Measurements from ENCODE around the gene TAS2R30. TPM values are rescaled to one million over a fixed set of nuclear protein-coding genes. Genes with fewer than 3 reads are reported as not detected.
"Not testable (repeated sequence)": the region's sequence is repeated elsewhere in the genome, so short reads cannot be mapped to it uniquely, and the experiment has no call there.

The TAS2R30 gene
- total and polyA plus RNA-seq, 2 donors: 0.14 to 1.7 TPM

DNA sequence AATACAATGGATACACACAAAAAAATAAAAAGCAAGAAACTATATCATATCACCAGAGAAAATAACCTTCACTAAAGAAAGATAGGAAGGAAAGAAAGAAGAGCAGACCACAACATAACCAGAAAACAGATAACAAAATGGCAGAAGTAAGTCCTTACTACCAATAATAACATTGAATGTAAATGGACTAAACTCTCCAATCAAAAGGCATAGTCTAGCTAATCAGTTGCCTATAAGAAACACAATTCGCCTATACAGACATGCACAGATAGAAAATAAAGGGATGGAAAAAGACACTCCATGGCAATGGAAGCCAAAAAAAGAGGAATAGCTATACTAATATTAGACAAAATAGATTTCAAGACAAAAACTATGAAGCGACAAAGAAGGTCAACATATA, 8.9 kb upstream of the TAS2R30 start:
- H3K27me3 ChIP-seq (ENCODE audit: control insufficient read depth in 2 of 2, insufficient read depth in 1 of 2, low read length in 1 of 2): no peaks in the 10 kb centered on the region
- H3K36me3 ChIP-seq (ENCODE audit: control insufficient read depth in 2 of 2, insufficient read depth in 2 of 2, low read length in 1 of 2): peaks cover 0 to 3% of the 10 kb centered on the region in 2 donors
- H3K9me3 ChIP-seq (ENCODE audit: control insufficient read depth in 2 of 2, insufficient read depth in 1 of 2, low read length in 1 of 2): peaks cover 0 to 10% of the 10 kb centered on the region in 2 donors
- DNase-seq (ENCODE audit: low read depth in 6 of 9, low spot score in 9 of 9): no peak
- 84% methylated on average over 2 of the region's 2 CpGs for WGBS
- no peak overlapping the region for H3K4me3 ChIP-seq (ENCODE audit: low read length in 2 of 2)
- no peaks in the 10 kb centered on the region for H3K4me1 ChIP-seq (ENCODE audit: control insufficient read depth in 2 of 2, insufficient read depth in 2 of 2, low read length in 2 of 2)
- H3K27ac ChIP-seq (ENCODE audit: low read depth in 1 of 2, low read length in 1 of 2): no peak overlapping the region

- DNase-seq (ENCODE audit: low read depth in 6 of 9, low spot score in 9 of 9): no peak
- no peaks in the 10 kb centered on the region for H3K9me3 ChIP-seq (ENCODE audit: control insufficient read depth in 2 of 2, insufficient read depth in 1 of 2, low read length in 1 of 2)
- 71% methylated on average over 2 of the region's 2 CpGs for WGBS
- no peaks in the 10 kb centered on the region for H3K36me3 ChIP-seq (ENCODE audit: control insufficient read depth in 2 of 2, insufficient read depth in 2 of 2, low read length in 1 of 2)
- H3K27ac ChIP-seq (ENCODE audit: low read depth in 1 of 2, low read length in 1 of 2): no peak overlapping the region
- no peaks in the 10 kb centered on the region for H3K27me3 ChIP-seq (ENCODE audit: control insufficient read depth in 2 of 2, insufficient read depth in 1 of 2, low read length in 1 of 2)
- no peaks in the 10 kb centered on the region for H3K4me1 ChIP-seq (ENCODE audit: control insufficient read depth in 2 of 2, insufficient read depth in 2 of 2, low read length in 2 of 2)
- H3K4me3 ChIP-seq (ENCODE audit: low read length in 2 of 2): no peak overlapping the region
These were observed 1.6 kb upstream of the TAS2R30 start for GRCh38 chr12:11136075-11136474.

DNA sequence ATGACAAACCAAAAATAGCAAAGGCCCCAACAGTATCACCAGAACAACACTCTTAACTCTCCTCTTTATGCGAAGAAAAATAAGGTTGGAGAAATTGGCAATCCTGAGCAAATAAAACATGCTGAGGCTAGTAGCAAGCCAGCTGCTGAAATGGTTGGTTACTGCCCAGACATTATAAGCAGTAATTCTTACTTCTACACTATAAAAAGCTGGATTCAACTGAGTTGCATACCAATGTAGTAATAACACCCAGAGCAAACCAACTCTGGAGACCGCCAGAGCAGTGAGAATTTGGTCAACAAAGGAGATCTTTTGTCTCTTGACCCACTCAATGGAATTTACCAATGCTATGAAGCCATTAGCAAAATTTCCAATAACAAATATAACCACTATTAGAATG, 628 bp downstream of the TAS2R30 start:
- WGBS: over 99% methylated on average over 2 of the region's 2 CpGs
- no peak overlapping the region for H3K4me3 ChIP-seq (ENCODE audit: low read length in 2 of 2)
- H3K4me1 ChIP-seq (ENCODE audit: control insufficient read depth in 2 of 2, insufficient read depth in 2 of 2, low read length in 2 of 2): no peaks in the 10 kb centered on the region
- no peak overlapping the region for H3K27ac ChIP-seq (ENCODE audit: low read depth in 1 of 2, low read length in 1 of 2)
- no peak for DNase-seq (ENCODE audit: low read depth in 6 of 9, low spot score in 9 of 9)
- no peaks in the 10 kb centered on the region for H3K9me3 ChIP-seq (ENCODE audit: control insufficient read depth in 2 of 2, insufficient read depth in 1 of 2, low read length in 1 of 2)
- no peaks in the 10 kb centered on the region for H3K36me3 ChIP-seq (ENCODE audit: control insufficient read depth in 2 of 2, insufficient read depth in 2 of 2, low read length in 1 of 2)
- H3K27me3 ChIP-seq (ENCODE audit: control insufficient read depth in 2 of 2, insufficient read depth in 1 of 2, low read length in 1 of 2): no peaks in the 10 kb centered on the region

GRCh38 chr12:11133162-11133561, 1.3 kb downstream of the TAS2R30 start:
- no peak for DNase-seq (ENCODE audit: low read depth in 6 of 9, low spot score in 9 of 9)
- no peaks in the 10 kb centered on the region for H3K4me1 ChIP-seq (ENCODE audit: control insufficient read depth in 2 of 2, insufficient read depth in 2 of 2, low read length in 2 of 2)
- no peak overlapping the region for H3K4me3 ChIP-seq (ENCODE audit: low read length in 2 of 2)
- WGBS: 98% methylated on average over 2 of the region's 2 CpGs
- no peak overlapping the region for H3K27ac ChIP-seq (ENCODE audit: low read depth in 1 of 2, low read length in 1 of 2)
- no peaks in the 10 kb centered on the region for H3K27me3 ChIP-seq (ENCODE audit: control insufficient read depth in 2 of 2, insufficient read depth in 1 of 2, low read length in 1 of 2)
- H3K36me3 ChIP-seq (ENCODE audit: control insufficient read depth in 2 of 2, insufficient read depth in 2 of 2, low read length in 1 of 2): no peaks in the 10 kb centered on the region
- H3K9me3 ChIP-seq (ENCODE audit: control insufficient read depth in 2 of 2, insufficient read depth in 1 of 2, low read length in 1 of 2): no peaks in the 10 kb centered on the region

DNA sequence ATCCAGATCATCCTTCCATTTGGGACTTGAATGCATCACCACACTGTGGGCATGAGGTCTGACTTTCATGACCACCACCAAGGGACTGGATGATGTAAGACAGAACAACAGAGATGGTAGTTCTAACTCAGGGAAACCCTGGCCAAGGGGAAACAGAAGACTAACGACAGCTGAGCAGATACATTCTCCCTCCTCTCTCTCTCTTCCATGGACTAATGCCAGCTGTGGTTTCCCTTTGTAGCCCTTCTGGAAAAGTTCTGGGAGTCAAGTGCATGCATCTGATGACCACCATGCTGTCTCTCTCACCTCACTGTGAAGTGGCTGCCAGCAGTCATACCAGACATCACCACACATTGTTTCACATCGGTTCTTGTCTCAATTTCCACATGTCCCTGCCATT, 3.4 kb downstream of the TAS2R30 start:
- Histone ChIP-seq H3K27ac (ENCODE audit: low read depth in 1 of 2, low read length in 1 of 2) (no peak overlapping the region), H3K4me3 (ENCODE audit: low read length in 2 of 2) (no peak overlapping the region), H3K36me3 (ENCODE audit: control insufficient read depth in 2 of 2, insufficient read depth in 2 of 2, low read length in 1 of 2) (no peaks in the 10 kb centered on the region), H3K4me1 (ENCODE audit: control insufficient read depth in 2 of 2, insufficient read depth in 2 of 2, low read length in 2 of 2) (no peaks in the 10 kb centered on the region), H3K27me3 (ENCODE audit: control insufficient read depth in 2 of 2, insufficient read depth in 1 of 2, low read length in 1 of 2) (no peaks in the 10 kb centered on the region), H3K9me3 (ENCODE audit: control insufficient read depth in 2 of 2, insufficient read depth in 1 of 2, low read length in 1 of 2) (no peaks in the 10 kb centered on the region)
- no peak for DNase-seq (ENCODE audit: low read depth in 6 of 9, low spot score in 9 of 9)
- 61% methylated on average over 2 of the region's 2 CpGs for WGBS

DNA sequence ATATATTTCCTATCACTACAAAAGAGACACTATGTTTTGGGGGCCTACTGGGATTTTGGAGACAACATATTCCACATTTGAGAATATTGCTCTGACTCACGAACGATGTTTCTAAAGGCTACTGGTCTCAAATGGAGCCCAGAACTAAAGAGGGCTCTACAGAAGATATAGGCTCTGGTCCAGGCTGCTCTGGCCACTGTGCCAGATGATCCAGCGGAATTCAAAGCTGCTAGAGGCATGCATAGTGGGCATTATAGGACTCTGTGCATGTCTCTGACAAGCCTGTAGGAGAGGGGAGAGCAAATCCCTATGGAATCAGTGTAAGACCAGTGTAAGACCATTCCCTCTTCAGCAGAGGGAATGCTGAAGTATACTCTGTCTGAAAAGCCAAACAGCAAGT, 4.1 kb downstream of the TAS2R30 start:
- H3K27me3 ChIP-seq (ENCODE audit: control insufficient read depth in 2 of 2, insufficient read depth in 1 of 2, low read length in 1 of 2): no peaks in the 10 kb centered on the region
- DNase-seq (ENCODE audit: low read depth in 6 of 9, low spot score in 9 of 9): no peak
- H3K9me3 ChIP-seq (ENCODE audit: control insufficient read depth in 2 of 2, insufficient read depth in 1 of 2, low read length in 1 of 2): no peaks in the 10 kb centered on the region
- no peak overlapping the region for H3K4me3 ChIP-seq (ENCODE audit: low read length in 2 of 2)
- H3K36me3 ChIP-seq (ENCODE audit: control insufficient read depth in 2 of 2, insufficient read depth in 2 of 2, low read length in 1 of 2): no peaks in the 10 kb centered on the region
- no peaks in the 10 kb centered on the region for H3K4me1 ChIP-seq (ENCODE audit: control insufficient read depth in 2 of 2, insufficient read depth in 2 of 2, low read length in 2 of 2)
- H3K27ac ChIP-seq (ENCODE audit: low read depth in 1 of 2, low read length in 1 of 2): no peak overlapping the region
- 98% methylated on average over 3 of the region's 3 CpGs for WGBS

DNA sequence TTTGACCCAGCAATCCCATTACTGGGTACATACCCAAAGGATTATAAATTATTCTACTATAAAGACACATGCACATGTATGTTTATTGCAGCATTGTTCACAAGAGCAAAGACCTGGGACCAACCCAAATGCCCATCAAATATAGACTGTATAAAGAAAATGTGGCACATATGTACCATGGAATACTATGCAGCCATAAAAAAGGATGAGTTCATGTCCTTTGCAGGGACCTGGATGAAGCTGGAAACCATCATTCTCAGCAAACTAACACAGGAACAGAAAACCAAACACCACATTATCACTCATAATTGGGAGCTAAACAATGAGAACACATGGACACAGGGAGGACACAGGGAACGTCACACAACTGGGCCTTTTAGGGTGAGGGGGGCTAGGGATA, 20.3 kb downstream of the TAS2R30 start:
- 100% methylated on average over 1 of the region's 1 CpG for WGBS
- not testable (repeated sequence) for H3K4me3 ChIP-seq (ENCODE audit: low read length in 2 of 2); H3K9me3 ChIP-seq (ENCODE audit: control insufficient read depth in 2 of 2, insufficient read depth in 1 of 2, low read length in 1 of 2); DNase-seq (ENCODE audit: low read depth in 6 of 9, low spot score in 9 of 9); H3K4me1 ChIP-seq (ENCODE audit: control insufficient read depth in 2 of 2, insufficient read depth in 2 of 2, low read length in 2 of 2); H3K36me3 ChIP-seq (ENCODE audit: control insufficient read depth in 2 of 2, insufficient read depth in 2 of 2, low read length in 1 of 2); H3K27ac ChIP-seq (ENCODE audit: low read depth in 1 of 2, low read length in 1 of 2); H3K27me3 ChIP-seq (ENCODE audit: control insufficient read depth in 2 of 2, insufficient read depth in 1 of 2, low read length in 1 of 2)

DNA sequence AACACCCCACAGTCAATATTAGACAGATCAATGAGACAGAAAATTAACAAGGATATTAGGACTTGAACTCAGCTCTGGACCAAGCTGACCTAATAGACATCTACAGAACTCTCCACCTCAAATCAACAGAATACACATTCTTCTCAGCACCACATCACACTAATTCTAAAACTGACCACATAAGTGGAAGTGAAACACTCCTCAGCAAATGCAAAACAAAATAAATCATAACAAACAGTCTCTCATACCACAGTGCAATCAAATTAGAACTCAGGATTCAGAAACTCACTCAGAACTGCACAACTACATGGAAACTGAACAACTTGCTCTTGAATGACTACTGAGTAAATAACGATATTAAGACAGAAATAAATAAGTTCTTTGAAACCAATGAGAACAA, 23.2 kb downstream of the TAS2R30 start:
- 99% methylated on average over 1 of the region's 1 CpG for WGBS
- not testable (repeated sequence) for H3K4me1 ChIP-seq (ENCODE audit: control insufficient read depth in 2 of 2, insufficient read depth in 2 of 2, low read length in 2 of 2); DNase-seq (ENCODE audit: low read depth in 6 of 9, low spot score in 9 of 9); H3K4me3 ChIP-seq (ENCODE audit: low read length in 2 of 2); H3K27ac ChIP-seq (ENCODE audit: low read depth in 1 of 2, low read length in 1 of 2); H3K27me3 ChIP-seq (ENCODE audit: control insufficient read depth in 2 of 2, insufficient read depth in 1 of 2, low read length in 1 of 2); H3K36me3 ChIP-seq (ENCODE audit: control insufficient read depth in 2 of 2, insufficient read depth in 2 of 2, low read length in 1 of 2); H3K9me3 ChIP-seq (ENCODE audit: control insufficient read depth in 2 of 2, insufficient read depth in 1 of 2, low read length in 1 of 2)

GRCh38 chr12:11108862-11109261, 25.6 kb downstream of the TAS2R30 start:
- H3K36me3 ChIP-seq (ENCODE audit: control insufficient read depth in 2 of 2, insufficient read depth in 2 of 2, low read length in 1 of 2): peaks cover 2 to 7% of the 10 kb centered on the region in 2 donors
- 96% methylated on average over 2 of the region's 2 CpGs for WGBS
- no peak overlapping the region for H3K27ac ChIP-seq (ENCODE audit: low read depth in 1 of 2, low read length in 1 of 2)
- DNase-seq (ENCODE audit: low read depth in 6 of 9, low spot score in 9 of 9): no peak
- no peak overlapping the region for H3K4me3 ChIP-seq (ENCODE audit: low read length in 2 of 2)
- no peaks in the 10 kb centered on the region for H3K9me3 ChIP-seq (ENCODE audit: control insufficient read depth in 2 of 2, insufficient read depth in 1 of 2, low read length in 1 of 2)
- H3K27me3 ChIP-seq (ENCODE audit: control insufficient read depth in 2 of 2, insufficient read depth in 1 of 2, low read length in 1 of 2): no peaks in the 10 kb centered on the region
- H3K4me1 ChIP-seq (ENCODE audit: control insufficient read depth in 2 of 2, insufficient read depth in 2 of 2, low read length in 2 of 2): no peaks in the 10 kb centered on the region

GRCh38 chr12:11107719-11108118, 26.7 kb downstream of the TAS2R30 start:
- H3K27me3 ChIP-seq (ENCODE audit: control insufficient read depth in 2 of 2, insufficient read depth in 1 of 2, low read length in 1 of 2): no peaks in the 10 kb centered on the region
- H3K4me3 ChIP-seq (ENCODE audit: low read length in 2 of 2): no peak overlapping the region
- no peaks in the 10 kb centered on the region for H3K9me3 ChIP-seq (ENCODE audit: control insufficient read depth in 2 of 2, insufficient read depth in 1 of 2, low read length in 1 of 2)
- no peaks in the 10 kb centered on the region for H3K4me1 ChIP-seq (ENCODE audit: control insufficient read depth in 2 of 2, insufficient read depth in 2 of 2, low read length in 2 of 2)
- peaks cover 2 to 7% of the 10 kb centered on the region in 2 donors for H3K36me3 ChIP-seq (ENCODE audit: control insufficient read depth in 2 of 2, insufficient read depth in 2 of 2, low read length in 1 of 2)
- DNase-seq (ENCODE audit: low read depth in 6 of 9, low spot score in 9 of 9): no peak
- H3K27ac ChIP-seq (ENCODE audit: low read depth in 1 of 2, low read length in 1 of 2): no peak overlapping the region
- 96% methylated on average over 1 of the region's 1 CpG for WGBS

Measured in thymus (tissue), 11 donors.